ENCODE results near the gene NARS2. TPM values are rescaled to one million over a fixed set of nuclear protein-coding genes. Genes with fewer than 3 reads are reported as not detected.

The NARS2 gene
- total RNA-seq, 1 donor from 2014 or later, result 28.2 TPM

GRCh38 chr11:78406568-78407196 is 168.0 kb downstream of the NARS2 start:
- H3K36me3 Mint-ChIP-seq (ENCODE audit: low read depth), result peaks cover 48% of the 10 kb centered on the region
- no peak for TF ChIP-seq CTCF (conservative IDR thresholded peaks at IDR 0.05)
- no peak overlapping the region for H3K27ac Mint-ChIP-seq (ENCODE audit: unreplicated experiment)
- H3K4me1 Mint-ChIP-seq, result peaks cover 8% of the 10 kb centered on the region
- no peak for DNase-seq (ENCODE audit: low read depth, low spot score)
- peaks cover 24% of the 10 kb centered on the region for H3K9me3 Mint-ChIP-seq
- no peaks in the 10 kb centered on the region for H3K27me3 Mint-ChIP-seq (ENCODE audit: low read depth)
- H3K4me3 Mint-ChIP-seq, result no peak overlapping the region

- Mint-ChIP-seq H3K36me3 (ENCODE audit: low read depth) (peaks cover 45% of the 10 kb centered on the region), H3K4me3 (no peak overlapping the region)
Measured at GRCh38 chr11:78405805-78406204, 168.9 kb downstream of the NARS2 start.

GRCh38 chr11:78403781-78404180 is 170.9 kb downstream of the NARS2 start:
- Mint-ChIP-seq H3K9me3 (peaks cover 16% of the 10 kb centered on the region), H3K4me1 (peaks cover 22% of the 10 kb centered on the region), H3K4me3 (no peak overlapping the region), H3K36me3 (ENCODE audit: low read depth) (peaks cover 37% of the 10 kb centered on the region), H3K27ac (ENCODE audit: unreplicated experiment) (no peak overlapping the region), H3K27me3 (ENCODE audit: low read depth) (no peaks in the 10 kb centered on the region)
- no peak for TF ChIP-seq CTCF (conservative IDR thresholded peaks at IDR 0.05)
- no peak for DNase-seq (ENCODE audit: low read depth, low spot score)

More at GRCh38 chr11:78405805-78406204, 168.9 kb downstream of the NARS2 start:
- peaks cover 16% of the 10 kb centered on the region for H3K4me1 Mint-ChIP-seq
- no peak overlapping the region for H3K27ac Mint-ChIP-seq (ENCODE audit: unreplicated experiment)
- peaks cover 22% of the 10 kb centered on the region for H3K9me3 Mint-ChIP-seq
- TF ChIP-seq CTCF (conservative IDR thresholded peaks at IDR 0.05), result no peak
- no peak for DNase-seq (ENCODE audit: low read depth, low spot score)
- H3K27me3 Mint-ChIP-seq (ENCODE audit: low read depth), result no peaks in the 10 kb centered on the region

GRCh38 chr11:78402847-78403246 is 171.8 kb downstream of the NARS2 start:
- Mint-ChIP-seq H3K27ac (ENCODE audit: unreplicated experiment) (no peak overlapping the region), H3K27me3 (ENCODE audit: low read depth) (no peaks in the 10 kb centered on the region), H3K36me3 (ENCODE audit: low read depth) (peaks cover 31% of the 10 kb centered on the region), H3K4me3 (no peak overlapping the region), H3K9me3 (peaks cover 14% of the 10 kb centered on the region), H3K4me1 (peaks cover 22% of the 10 kb centered on the region)
- no peak for DNase-seq (ENCODE audit: low read depth, low spot score)
- TF ChIP-seq CTCF (conservative IDR thresholded peaks at IDR 0.05), result no peak

GRCh38 chr11:78400702-78401101 is 174.0 kb downstream of the NARS2 start:
- no peak for TF ChIP-seq CTCF (conservative IDR thresholded peaks at IDR 0.05)
- no peak for DNase-seq (ENCODE audit: low read depth, low spot score)
- Mint-ChIP-seq H3K4me1 (peaks cover 22% of the 10 kb centered on the region), H3K36me3 (ENCODE audit: low read depth) (peaks cover 13% of the 10 kb centered on the region), H3K9me3 (peaks cover 3% of the 10 kb centered on the region), H3K27ac (ENCODE audit: unreplicated experiment) (no peak overlapping the region), H3K27me3 (ENCODE audit: low read depth) (no peaks in the 10 kb centered on the region), H3K4me3 (no peak overlapping the region)
